Neutrophil (primary cell): Measurements from ENCODE around the gene PIAS1.
A peak's percentile ranks its signal among the peaks of the same experiment; 100 is the strongest.

ENCODE experiments used
- H3K27ac ChIP-seq: fragments of 200-600 bp; sonication (generic); 2 replicates; pipeline ENCODE4 v1.5.1; 2016; ENCODE audit warnings: mild to moderate bottlenecking, moderate library complexity
- H3K27me3 ChIP-seq: fragments of 200-600 bp; sonication (generic); 2 replicates; pipeline ENCODE4 v1.6.0; 2016; ENCODE audit warnings: mild to moderate bottlenecking
- H3K36me3 ChIP-seq: fragments of 200-600 bp; sonication (generic); 2 replicates; pipeline ENCODE4 v1.5.1; 2017
- H3K4me1 ChIP-seq, 2 experiments: fragments of 200-600 bp in 1 of 2; sonication (generic) in 1 of 2; 1 replicate in 1 of 2; 2 replicates in 1 of 2; pipeline versions ENCODE4 v1.5.1 to v1.6.1; 2013 to 2016; ENCODE audit warnings: low read depth in 1 of 2, low read length in 1 of 2, mild to moderate bottlenecking in 1 of 2, moderate library complexity in 1 of 2; ENCODE audit not compliant: control insufficient read depth in 1 of 2, insufficient read depth in 1 of 2
- H3K4me3 ChIP-seq, 2 experiments: fragments of 200-600 bp in 1 of 2; sonication (generic) in 1 of 2; 1 replicate in 1 of 2; 2 replicates in 1 of 2; pipeline ENCODE4 v1.5.1; 2013 to 2016; ENCODE audit warnings: low read depth in 1 of 2, low read length in 1 of 2, mild to moderate bottlenecking in 1 of 2, moderate library complexity in 1 of 2
- H3K9me3 ChIP-seq: fragments of 200-600 bp; sonication (generic); 2 replicates; pipeline ENCODE4 v1.5.1; 2016
- CTCF ChIP-seq: fragments of 200-600 bp; sonication (generic); IDR thresholded peaks from 2 replicates; pipeline ENCODE4 v1.5.1; 2016; ENCODE audit warnings: antibody characterized with exemption

The PIAS1 gene

GRCh38 chr15:68059630-68060029, 5.5 kb downstream of the PIAS1 start:
- Histone ChIP-seq H3K4me1 (peaks cover 54 to 74% of the 10 kb centered on the region in 2 experiments), H3K27me3 (no peaks in the 10 kb centered on the region)
- TF ChIP-seq CTCF = no peak

GRCh38 chr15:68061171-68061570, 7.1 kb downstream of the PIAS1 start:
- Histone ChIP-seq H3K27ac (peak overlapping the region; percentile 51), H3K36me3 (peaks cover 6% of the 10 kb centered on the region), H3K4me3 (no peak overlapping the region), H3K9me3 (no peaks in the 10 kb centered on the region), H3K4me1 (peaks cover 41 to 65% of the 10 kb centered on the region in 2 experiments), H3K27me3 (no peaks in the 10 kb centered on the region)
- TF ChIP-seq CTCF = no peak

More at GRCh38 chr15:68059630-68060029, 5.5 kb downstream of the PIAS1 start:
- H3K27ac ChIP-seq = no peak overlapping the region
- H3K4me3 ChIP-seq = no peak overlapping the region
- peaks cover 3% of the 10 kb centered on the region for H3K36me3 ChIP-seq
- no peaks in the 10 kb centered on the region for H3K9me3 ChIP-seq

- Histone ChIP-seq H3K36me3 (peaks cover 9% of the 10 kb centered on the region), H3K27ac (peak overlapping the region; percentile 51), H3K4me1 (peaks cover 37 to 62% of the 10 kb centered on the region in 2 experiments), H3K9me3 (no peaks in the 10 kb centered on the region), H3K4me3 (no peak overlapping the region), H3K27me3 (no peaks in the 10 kb centered on the region)
- TF ChIP-seq CTCF = no peak
Measured at GRCh38 chr15:68061602-68062001, 7.5 kb downstream of the PIAS1 start.

- no peak overlapping the region for H3K4me3 ChIP-seq
- no peaks in the 10 kb centered on the region for H3K27me3 ChIP-seq
- H3K4me1 ChIP-seq = peaks cover 33 to 61% of the 10 kb centered on the region in 2 experiments
- no peak for TF ChIP-seq CTCF
- H3K9me3 ChIP-seq = no peaks in the 10 kb centered on the region
- H3K36me3 ChIP-seq = peaks cover 13% of the 10 kb centered on the region
- H3K27ac ChIP-seq = peak overlapping the region; percentile 51
Measured at GRCh38 chr15:68062214-68062613, 8.1 kb downstream of the PIAS1 start.

- H3K4me3 ChIP-seq = no peak overlapping the region
- H3K27me3 ChIP-seq = no peaks in the 10 kb centered on the region
- peak overlapping the region; percentile 51 for H3K27ac ChIP-seq
Measured at GRCh38 chr15:68062946-68063465, 8.9 kb downstream of the PIAS1 start.

More at GRCh38 chr15:68062946-68063465, 8.9 kb downstream of the PIAS1 start:
- H3K4me1 ChIP-seq = peaks cover 26 to 54% of the 10 kb centered on the region in 2 experiments
- H3K9me3 ChIP-seq = no peaks in the 10 kb centered on the region
- no peak for TF ChIP-seq CTCF
- peaks cover 16% of the 10 kb centered on the region for H3K36me3 ChIP-seq
